ENCODE measurements around the gene P3H2.

- TF ChIP-seq ZNF324 (tag by site-specific recombination; IDR thresholded peaks at IDR 0.05) = no peak
- no peak for TF ChIP-seq EGR2 (tag by site-specific recombination; IDR thresholded peaks at IDR 0.05; ENCODE audit: low read depth)
Observed at GRCh38 chr3:190083635-190084034, 37.1 kb downstream of the P3H2 start.
